Testis (tissue), 3 donors: Measurements from ENCODE around the gene FIBCD1. TPM values are rescaled to one million over a fixed set of nuclear protein-coding genes. Genes with fewer than 3 reads are reported as not detected.

Source experiments
- DNase-seq: peaks from one replicate; pipeline ENCODE4 v3.0.0-alpha.2; 2019
- H3K27ac ChIP-seq, 2 donors: fragments of 200-600 bp; sonication (generic); one replicate each; pipeline ENCODE4 v1.5.1; 2019
- H3K27me3 ChIP-seq: fragments of 200-600 bp; sonication (generic); one replicate; pipeline ENCODE4 v1.5.1; 2019
- H3K36me3 ChIP-seq: fragments of 200-600 bp; sonication (generic); one replicate; pipeline ENCODE4 v1.5.1; 2017; ENCODE audit warnings: low read depth; ENCODE audit errors: missing control alignments
- H3K4me1 ChIP-seq: fragments of 200-600 bp; sonication (generic); one replicate; pipeline ENCODE4 v1.5.1; 2019
- H3K4me3 ChIP-seq, 2 donors: fragments of 200-600 bp; sonication (generic); one replicate each; pipeline ENCODE4 v1.5.1; 2017 to 2019
- H3K9me3 ChIP-seq: fragments of 200-600 bp; sonication (generic); one replicate; pipeline ENCODE4 v1.5.1; 2017
- CTCF ChIP-seq, 3 experiments: fragments of 450-650 bp in 2 of 3; fragments of 200-600 bp in 1 of 3; sonication (generic) in 1 of 3; IDR thresholded peaks; one replicate each; pipeline ENCODE4 v1.5.1; 2016 to 2019; ENCODE audit warnings: antibody characterized with exemption in 3 of 3, mild to moderate bottlenecking in 2 of 3, moderate library complexity in 1 of 3
- POLR2A ChIP-seq: fragments of 450-650 bp; IDR thresholded peaks from one replicate; pipeline ENCODE4 v1.6.1; 2017; ENCODE audit warnings: antibody characterized with exemption, mild to moderate bottlenecking, moderate library complexity
- whole genome bisulfite sequencing, 2 donors: methylation state at CpG; one replicate each; pipeline ENCODE4 v1.1.5; 2018; 5-methylcytosine and 5-hydroxymethylcytosine counted together
- intact Hi-C: fragments of 100-400 bp; cut with DNase I; formaldehyde crosslinking; loops from one replicate; pipeline ENCODE4 v1.15.1; 2023; ENCODE audit warnings: low total_unique reads
- polyA plus RNA-seq: library from polyadenylated mRNA; stranded (reverse); fragments of 350-450 nt; fragmentation: Illumina TruSeq; extraction: RNeasy Lipid Tissue Mini Kit (QIAGEN cat#74804); gene quantifications from one replicate; pipeline ENCODE4 v1.2.3, GENCODE V29; 2014; ENCODE audit warnings: low read depth, low replicate concordance; ENCODE audit not compliant: insufficient read depth
- total RNA-seq, 2 donors: library from RNA; depleted of rRNA; stranded (reverse); fragments of >200 nt; gene quantifications; one replicate each; pipeline ENCODE4 v1.2.3, GENCODE V29; 2016

FIBCD1 gene
- total and polyA plus RNA-seq, 3 donors from 2014 or later, result 20.8 to 33.5 (median 29.1) TPM

DNA sequence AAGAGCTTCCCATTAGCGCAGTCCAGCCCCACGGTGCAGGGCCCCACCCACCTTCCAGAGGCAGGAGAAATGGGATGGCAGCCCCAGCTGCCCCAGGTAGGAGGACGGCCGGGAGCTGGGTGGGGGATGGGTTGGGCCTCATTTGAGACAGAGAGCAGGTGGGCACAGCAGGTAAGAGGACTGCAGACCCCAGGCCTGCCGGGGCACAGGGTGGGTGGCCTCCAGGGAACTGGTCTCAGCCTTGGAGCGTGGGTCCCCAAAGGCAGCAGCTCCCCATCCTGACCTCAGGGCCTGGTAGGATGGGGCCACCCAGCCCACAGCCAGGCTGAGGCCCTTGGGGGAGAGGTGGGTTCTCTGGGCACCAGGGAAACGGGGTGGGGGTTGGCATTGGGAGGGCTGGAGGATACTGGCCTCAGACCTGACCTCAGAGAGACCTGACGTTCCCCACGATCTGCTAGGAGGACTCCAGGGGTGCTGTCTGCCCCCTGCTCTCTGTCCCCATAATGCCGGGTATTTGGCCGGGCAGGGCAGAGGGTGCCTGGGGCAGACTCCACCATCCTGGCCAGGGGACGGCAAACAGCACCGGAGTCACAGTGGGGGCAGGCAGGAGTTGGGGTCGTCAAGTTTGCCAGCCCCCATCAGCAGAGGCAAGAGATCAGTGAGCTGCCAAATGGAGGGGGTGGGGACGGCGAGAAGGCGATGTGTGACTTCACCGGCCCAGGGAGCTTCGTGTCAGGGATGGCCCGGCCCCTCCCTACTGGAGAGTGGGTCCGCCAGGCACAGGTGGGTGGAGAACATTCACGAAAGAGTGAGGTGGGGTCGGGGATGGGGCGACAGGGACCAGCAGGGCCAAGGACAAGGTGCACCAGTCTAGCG is 35.6 kb downstream of the FIBCD1 start:
- H3K9me3 ChIP-seq, result no peaks in the 10 kb centered on the region

GRCh38 chr9:130902204-130903185 is 36.6 kb downstream of the FIBCD1 start:
- Histone ChIP-seq H3K4me3 (no peak overlapping the region), H3K27me3 (no peaks in the 10 kb centered on the region), H3K36me3 (no peaks in the 10 kb centered on the region), H3K9me3 (no peaks in the 10 kb centered on the region), H3K27ac (no peak overlapping the region), H3K4me1 (peaks cover 5% of the 10 kb centered on the region)
- TF ChIP-seq CTCF (IDR thresholded peaks at IDR 0.05) (no peak), POLR2A (no peak)
- intact Hi-C loops, result no loop called here
- WGBS, 2 donors, result 77 to 81% methylated on average over 8 to 23 of the region's 27 CpGs
- DNase-seq, result no peak

More for the DNA sequence above, 35.6 kb downstream of the FIBCD1 start:
- Histone ChIP-seq H3K27ac (no peak overlapping the region), H3K4me1 (peaks cover 5% of the 10 kb centered on the region), H3K36me3 (no peaks in the 10 kb centered on the region), H3K27me3 (no peaks in the 10 kb centered on the region), H3K4me3 (no peak overlapping the region)
- TF ChIP-seq CTCF (IDR thresholded peaks at IDR 0.05), result no peak
- no peak for TF ChIP-seq POLR2A
- WGBS, 2 donors, result 80 to 84% methylated on average over 13 to 25 of the region's 25 CpGs
- DNase-seq, result no peak
- intact Hi-C loops, result no loop called here

DNA sequence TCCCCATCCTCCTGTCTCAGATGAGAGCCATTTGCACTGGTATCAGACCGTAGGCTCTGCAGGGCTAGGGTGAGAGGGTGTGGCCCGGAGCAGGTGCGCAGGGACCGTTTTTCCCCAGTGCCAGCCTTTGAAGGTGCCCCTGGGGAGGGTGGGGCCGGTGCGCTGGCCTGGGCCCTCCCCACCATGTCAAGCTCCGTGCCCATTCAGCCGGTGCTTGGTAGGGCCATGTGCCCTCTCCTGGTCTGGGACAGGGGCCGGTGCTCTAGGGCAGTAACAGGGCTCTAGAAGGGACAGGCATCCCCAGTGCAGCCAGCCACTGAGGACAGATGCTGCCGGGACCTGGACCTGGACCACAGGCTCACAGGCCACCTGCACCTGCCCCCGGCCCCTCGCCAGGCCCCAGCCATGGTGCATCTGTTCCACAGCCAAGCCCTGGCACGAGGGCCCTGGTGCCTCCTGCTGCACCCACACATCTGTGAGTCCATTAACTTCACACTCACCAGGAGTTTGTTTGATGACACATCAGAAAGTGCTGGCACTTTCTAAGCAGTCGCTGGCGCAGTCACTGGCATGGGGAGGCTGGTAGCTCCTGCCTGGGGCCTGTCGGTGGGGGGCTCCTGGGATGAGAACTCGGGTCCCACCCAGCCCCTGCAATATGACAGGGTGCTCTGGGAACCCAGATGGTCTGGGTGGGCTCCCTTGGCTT is 37.4 kb downstream of the FIBCD1 start:
- H3K4me3 ChIP-seq, result no peak overlapping the region
- 85 to 94% methylated on average over 6 to 16 of the region's 17 CpGs for WGBS, 2 donors
- intact Hi-C loops, result no loop called here
- no peaks in the 10 kb centered on the region for H3K27me3 ChIP-seq
- H3K27ac ChIP-seq, result no peak overlapping the region
- H3K4me1 ChIP-seq, result peaks cover 5% of the 10 kb centered on the region
- DNase-seq, result no peak
- no peaks in the 10 kb centered on the region for H3K36me3 ChIP-seq
- H3K9me3 ChIP-seq, result no peaks in the 10 kb centered on the region
- no peak for TF ChIP-seq POLR2A
- no peak for TF ChIP-seq CTCF (IDR thresholded peaks at IDR 0.05)

- peaks cover 5% of the 10 kb centered on the region for H3K4me1 ChIP-seq
- no peak overlapping the region for H3K4me3 ChIP-seq
- TF ChIP-seq CTCF (IDR thresholded peaks at IDR 0.05) (no peak), POLR2A (no peak)
- no peaks in the 10 kb centered on the region for H3K27me3 ChIP-seq
- no peaks in the 10 kb centered on the region for H3K9me3 ChIP-seq
- intact Hi-C loops, result no loop called here
- no peaks in the 10 kb centered on the region for H3K36me3 ChIP-seq
- DNase-seq, result no peak
- no peak overlapping the region for H3K27ac ChIP-seq
- 82 to 84% methylated on average over 7 to 17 of the region's 17 CpGs for WGBS, 2 donors
These were observed 38.1 kb downstream of the FIBCD1 start for GRCh38 chr9:130900701-130901497.
